DND-41 (cell line): ENCODE data around the gene CFAP77.

Experiments
- CTCF ChIP-seq: IDR thresholded peaks from 2 replicates; pipeline ENCODE4 v1.5.1; 2012; ENCODE audit warnings: borderline replicate concordance, low read length, moderate library complexity, mild to moderate bottlenecking; ENCODE audit not compliant: poor library complexity, severe bottlenecking; ENCODE audit errors: extremely low read depth
- EZH2 ChIP-seq: IDR thresholded peaks from 3 replicates; pipeline ENCODE4 v1.6.1; 2012; ENCODE audit warnings: borderline replicate concordance, low read depth, mild to moderate bottlenecking, moderate library complexity, low read length, inconsistent platforms; ENCODE audit not compliant: severe bottlenecking

- no peak for TF ChIP-seq CTCF
- no peak for TF ChIP-seq EZH2
These were observed at the start of gene CFAP77 for GRCh38 chr9:132409828-132410528.
